H1 (cell line): Measurements from ENCODE around the gene DCBLD2. TPM values are rescaled to one million over a fixed set of nuclear protein-coding genes. Genes with fewer than 3 reads are reported as not detected.

Experiments
- CTCF ChIA-PET: fragments of 300-600 bp; sonication (Branson Sonifier 250); formaldehyde crosslinking; loops from one replicate; lab custom pipeline; 2021; ENCODE audit not compliant: partially characterized antibody; lab: Charles Lee
- POLR2A ChIA-PET: fragments of 300-600 bp; sonication (Branson Sonifier 250); formaldehyde crosslinking; loops from one replicate; lab custom pipeline; 2021; ENCODE audit warnings: inconsistent platforms; ENCODE audit not compliant: partially characterized antibody; lab: Charles Lee
- DNase-seq, 2 experiments: peaks; one replicate each; pipeline versions ENCODE4 v3.0.0 to v3.0.0-alpha.2; 2010 to 2022; ENCODE audit warnings: low spot score in 2 of 2, low read depth in 1 of 2, mixed read lengths in 1 of 2
- FAIRE-seq: peaks from 2 replicates; lab custom pipeline; 2011; peaks lifted over from hg19 to GRCh38; lab: Jason Lieb, UNC
- H2AFZ ChIP-seq: 2 replicates; pipeline ENCODE4 v1.8.1; 2012; ENCODE audit warnings: low read length, inconsistent platforms
- H2AK5ac ChIP-seq: 2 replicates; pipeline ENCODE4 v1.6.1; 2013; ENCODE audit warnings: low read depth, low read length
- H2BK120ac ChIP-seq: replicated peaks from 2 replicates; pipeline ENCODE3; 2013; ENCODE audit warnings: low read depth, low read length, inconsistent platforms
- H2BK12ac ChIP-seq: 2 replicates; pipeline ENCODE4 v1.6.1; 2013; ENCODE audit warnings: low read depth, low read length
- H2BK15ac ChIP-seq: 2 replicates; pipeline ENCODE4 v1.6.1; 2013; ENCODE audit warnings: low read length
- H2BK20ac ChIP-seq: 2 replicates; pipeline ENCODE4 v1.6.1; 2013; ENCODE audit warnings: low read length
- H2BK5ac ChIP-seq: 2 replicates; pipeline ENCODE4 v1.6.1; 2013; ENCODE audit warnings: low read depth, low read length
- H3K14ac ChIP-seq: 2 replicates; pipeline ENCODE4 v1.6.1; 2013; ENCODE audit warnings: inconsistent platforms; ENCODE audit not compliant: insufficient read length
- H3K18ac ChIP-seq: 2 replicates; pipeline ENCODE4 v1.6.1; 2013; ENCODE audit warnings: low read length; ENCODE audit errors: extremely low read depth
- H3K23ac ChIP-seq: 2 replicates; pipeline ENCODE4 v1.6.1; 2013; ENCODE audit warnings: inconsistent platforms; ENCODE audit not compliant: insufficient read length
- H3K23me2 ChIP-seq: 2 replicates; pipeline ENCODE4 v1.6.1; 2013; ENCODE audit warnings: low read depth, low read length
- H3K27ac ChIP-seq: 2 replicates; pipeline ENCODE4 v1.6.1; 2011; ENCODE audit warnings: low read depth, low read length, inconsistent platforms
- H3K27me3 ChIP-seq, 4 experiments: replicated peaks in 1 of 4; 1 replicate in 1 of 4; 2 replicates in 3 of 4; pipeline versions ENCODE4 v1.6.1 to v1.8.1; 2011 to 2013; ENCODE audit warnings: low read length in 3 of 4, mild to moderate bottlenecking in 3 of 4, inconsistent platforms in 2 of 4, mixed read lengths in 2 of 4, moderate library complexity in 1 of 4; ENCODE audit not compliant: control insufficient read depth in 3 of 4, insufficient read depth in 3 of 4; ENCODE audit errors: extremely low read depth in 1 of 4
- H3K36me3 ChIP-seq, 4 experiments: 2 replicates each; pipeline versions ENCODE4 v1.6.1 to v1.8.1; 2011 to 2013; ENCODE audit warnings: mild to moderate bottlenecking in 4 of 4, low read length in 3 of 4, moderate library complexity in 2 of 4, control low read depth in 1 of 4, inconsistent platforms in 1 of 4; ENCODE audit not compliant: insufficient read depth in 4 of 4, control insufficient read depth in 2 of 4
- H3K4ac ChIP-seq: replicated peaks from 2 replicates; pipeline ENCODE3; 2013; ENCODE audit warnings: low read length, low read depth, mixed read lengths, inconsistent platforms; ENCODE audit not compliant: insufficient read length
- H3K4me1 ChIP-seq, 4 experiments: replicated peaks in 1 of 4; 1 replicate in 1 of 4; 2 replicates in 3 of 4; pipeline versions ENCODE4 v1.6.1 to v1.8.1; 2011 to 2013; ENCODE audit warnings: low read length in 3 of 4, inconsistent platforms in 2 of 4, mixed read lengths in 1 of 4; ENCODE audit not compliant: insufficient read depth in 4 of 4, control insufficient read depth in 3 of 4
- H3K4me2 ChIP-seq, 2 experiments: 2 replicates each; pipeline versions ENCODE4 v1.6.1 to v1.8.1; 2011 to 2013; ENCODE audit warnings: low read depth in 2 of 2, low read length in 2 of 2, control low read depth in 1 of 2, inconsistent platforms in 1 of 2, mild to moderate bottlenecking in 1 of 2; ENCODE audit not compliant: insufficient read depth in 1 of 2
- H3K4me3 ChIP-seq, 4 experiments: fragments of 200-600, 300-600 bp in 1 of 4; sonication (generic), shearing (Covaris generic), sonication (Bioruptor Twin) in 1 of 4; 2 replicates each; pipeline versions ENCODE4 v1.5.1 to v1.8.1; 2011 to 2016; ENCODE audit warnings: low read length in 4 of 4, low read depth in 3 of 4, control low read depth in 2 of 4, inconsistent platforms in 2 of 4, mild to moderate bottlenecking in 2 of 4, mixed read lengths in 1 of 4, moderate library complexity in 1 of 4; ENCODE audit not compliant: insufficient read depth in 2 of 4; ENCODE audit errors: extremely low read depth in 1 of 4
- H3K56ac ChIP-seq: replicated peaks from 2 replicates; pipeline ENCODE3; 2013; ENCODE audit warnings: low read depth, mild to moderate bottlenecking, mixed read lengths, low read length, inconsistent platforms; ENCODE audit not compliant: insufficient read length
- H3K79me1 ChIP-seq: 2 replicates; pipeline ENCODE4 v1.6.1; 2013; ENCODE audit warnings: low read depth, low read length, control low read depth
- H3K79me2 ChIP-seq, 2 experiments: 2 replicates each; pipeline versions ENCODE4 v1.6.1 to v1.8.1; 2012 to 2013; ENCODE audit warnings: low read length in 2 of 2, mild to moderate bottlenecking in 2 of 2, inconsistent platforms in 1 of 2; ENCODE audit not compliant: insufficient read depth in 2 of 2, control insufficient read depth in 1 of 2
- H3K9ac ChIP-seq, 4 experiments: replicated peaks in 1 of 4; 1 replicate in 1 of 4; 2 replicates in 3 of 4; pipeline versions ENCODE4 v1.6.1 to v1.8.1; 2011 to 2013; ENCODE audit warnings: low read depth in 3 of 4, low read length in 3 of 4, control low read depth in 2 of 4, mild to moderate bottlenecking in 2 of 4, moderate library complexity in 2 of 4, inconsistent platforms in 1 of 4; ENCODE audit errors: extremely low read depth in 1 of 4
- H3K9me3 ChIP-seq, 2 experiments: 2 replicates each; pipeline versions ENCODE4 v1.6.1 to v1.8.1; 2012 to 2013; ENCODE audit warnings: mild to moderate bottlenecking in 2 of 2, moderate library complexity in 2 of 2, control low read depth in 1 of 2, inconsistent platforms in 1 of 2, low read depth in 1 of 2, low read length in 1 of 2, mixed read lengths in 1 of 2; ENCODE audit not compliant: insufficient read depth in 2 of 2
- H4K20me1 ChIP-seq, 2 experiments: replicated peaks in 1 of 2; 2 replicates each; pipeline versions ENCODE3 to v1.8.1; 2011 to 2013; ENCODE audit warnings: inconsistent platforms in 2 of 2, low read length in 2 of 2, mild to moderate bottlenecking in 1 of 2; ENCODE audit not compliant: insufficient read depth in 2 of 2, control insufficient read depth in 1 of 2
- H4K5ac ChIP-seq: 2 replicates; pipeline ENCODE4 v1.6.1; 2013; ENCODE audit warnings: low read length, low read depth, mixed read lengths, inconsistent platforms; ENCODE audit not compliant: insufficient read length
- H4K8ac ChIP-seq: 2 replicates; pipeline ENCODE4 v1.8.0; 2013; ENCODE audit warnings: mild to moderate bottlenecking, moderate library complexity, low read length, inconsistent platforms; ENCODE audit not compliant: insufficient read depth; ENCODE audit errors: extremely low read depth
- H4K91ac ChIP-seq: replicated peaks from 2 replicates; pipeline ENCODE3; 2013; ENCODE audit warnings: low read length, mixed read lengths, inconsistent platforms; ENCODE audit not compliant: insufficient read length
- CBX5 ChIP-seq: fragments of 300-800, 300-1000 bp; sonication (generic); IDR thresholded peaks from 2 replicates; pipeline ENCODE4 v1.7.1; 2016; ENCODE audit warnings: antibody characterized with exemption, low read length, low read depth
- GABPA ChIP-seq: IDR thresholded peaks from 2 replicates; pipeline ENCODE4 v1.6.1; 2011; ENCODE audit warnings: mild to moderate bottlenecking, low read length, moderate library complexity, borderline replicate concordance; ENCODE audit not compliant: insufficient read depth
- KDM1A ChIP-seq: fragments of 200-600, 300-600 bp; sonication (generic); IDR thresholded peaks from 2 replicates; pipeline ENCODE4 v1.7.1; 2016; ENCODE audit warnings: mild to moderate bottlenecking, low read length, borderline replicate concordance
- KDM4A ChIP-seq: IDR thresholded peaks from one replicate; pipeline ENCODE4 v1.7.1; 2012; ENCODE audit warnings: low read depth, mild to moderate bottlenecking, moderate library complexity, low read length, inconsistent platforms; ENCODE audit not compliant: severe bottlenecking
- MAFK ChIP-seq: IDR thresholded peaks from 2 replicates; pipeline ENCODE4 v1.6.1; 2012; ENCODE audit warnings: low read depth, mild to moderate bottlenecking, improper control_type of control experiment, low read length
- SP1 ChIP-seq: IDR thresholded peaks from 2 replicates; pipeline ENCODE4 v1.6.1; 2011; ENCODE audit warnings: low read depth, low read length
- polyA plus RNA-seq, 7 experiments: library from polyadenylated mRNA; depleted of rRNA in 3 of 7; stranded (reverse) in 5 of 7; unstranded in 2 of 7; fragments of >200 nt in 5 of 7; fragments of 200-250 nt in 2 of 7; gene quantifications; 1 replicate in 5 of 7; 2 replicates in 1 of 7; 4 replicates in 1 of 7; pipeline versions ENCODE4 v1.2.1 to v1.2.3, GENCODE V29; 2011 to 2013; ENCODE audit warnings: missing spikeins in 2 of 7, mixed read lengths in 2 of 7
- total RNA-seq: library from RNA; stranded (reverse); fragmentation: NEBNext Ultra II Directional; extraction: Animal tissue kit (Norgen Biotek cat#: 25700); gene quantifications from 2 replicates; pipeline ENCODE4 v1.2.1, GENCODE V29; 2021

DCBLD2 gene
- total and polyA plus RNA-seq, 2 of the 8 experiments (the other 6 are each of a cell fraction or from before 2014, with no cell fraction given): 19.6 to 63.8 TPM

- Histone ChIP-seq H3K23ac (no peak overlapping the region), H3K4me3 (no peak overlapping the region), H2BK20ac (no peak overlapping the region), H3K9ac (no peak overlapping the region), H3K9me3 (no peaks in the 10 kb centered on the region), H3K56ac (no peak overlapping the region), H3K18ac (no peak overlapping the region), H4K5ac (no peak overlapping the region), H3K23me2 (no peaks in the 10 kb centered on the region), H4K91ac (no peak overlapping the region), H4K8ac (no peak overlapping the region), H3K27me3 (no peaks in the 10 kb centered on the region), H4K20me1 (no peaks in the 10 kb centered on the region), H2BK120ac (no peak overlapping the region), H3K36me3 (no peaks in the 10 kb centered on the region), H2BK15ac (no peak overlapping the region), H3K14ac (no peak overlapping the region), H2BK12ac (no peak overlapping the region), H3K79me1 (no peaks in the 10 kb centered on the region), H3K4me2 (no peak overlapping the region), H2AFZ (no peak overlapping the region), H2BK5ac (no peak overlapping the region), H3K4ac (no peak overlapping the region), H3K27ac (no peak overlapping the region), H2AK5ac (no peak overlapping the region), H3K4me1 (no peaks in the 10 kb centered on the region), H3K79me2 (no peaks in the 10 kb centered on the region)
- TF ChIP-seq KDM1A: no peak
- TF ChIP-seq MAFK: no peak
- no peak for TF ChIP-seq SP1
- TF ChIP-seq GABPA: no peak
- no peak for TF ChIP-seq KDM4A
- no peak for TF ChIP-seq CBX5
- FAIRE-seq: no peak
- no peak for DNase-seq
- CTCF ChIA-PET: interaction anchor here (0.9 to 1.6 kb wide), 3 partner anchors 10 to 75 kb away, joined by 3 to 5 read pairs (median 3); no protein-coding TSS in a partner anchor
- POLR2A ChIA-PET: no interaction called here
Measured at GRCh38 chr3:98918586-98918985, 17.1 kb upstream of the DCBLD2 start.
